HepG2 (cell line): ENCODE data around the gene AREL1. TPM values are rescaled to one million over a fixed set of nuclear protein-coding genes. Genes with fewer than 3 reads are reported as not detected.

Source experiments
- ATAC-seq: fragments of 200-7000 bp; cut with Tn5 transposase; 3 replicates; pipeline ENCODE4 v1.9.1; 2020; ENCODE audit warnings: mild to moderate bottlenecking, moderate library complexity
- BruUV-seq: library from RNA; stranded (reverse); fragments of 400-500 nt; replicated peaks from 2 replicates; lab custom pipeline; 2021; lab: Mats Ljungman, UMichigan
- CTCF ChIA-PET: fragments of 300-600 bp; formaldehyde crosslinking; extraction: SDS; loops from one replicate; lab custom pipeline; 2021; ENCODE audit warnings: low total read pairs, inconsistent platforms, low intra/inter-chr PET ratio; lab: Yijun Ruan, JAX
- POLR2A ChIA-PET: fragments of 350-600 bp; sonication (Branson Sonifier 250); formaldehyde crosslinking; loops from one replicate; lab custom pipeline; 2020; ENCODE audit warnings: antibody characterized with exemption, inconsistent platforms; lab: Yijun Ruan, JAX
- DNase-seq: peaks from one replicate; pipeline ENCODE4 v3.0.0-alpha.2; 2015; ENCODE audit warnings: low spot score
- FAIRE-seq: peaks from 3 replicates; lab custom pipeline; 2011; peaks lifted over from hg19 to GRCh38; lab: Jason Lieb, UNC
- H2AFZ ChIP-seq: one replicate; pipeline ENCODE4 v1.6.1; 2011; ENCODE audit warnings: low read length, inconsistent platforms
- H3K27ac ChIP-seq: fragments of 300-600 bp; 3 replicates; pipeline ENCODE4 v1.8.0; 2011; ENCODE audit warnings: mixed run types, mild to moderate bottlenecking, mixed read lengths, low read length, inconsistent platforms; ENCODE audit not compliant: insufficient read depth; ENCODE audit errors: extremely low read length
- H3K27me3 ChIP-seq, 2 experiments: fragments of 200-600 bp in 1 of 2; 2 replicates in 1 of 2; 3 replicates in 1 of 2; pipeline versions ENCODE4 v1.6.0 to v1.8.0; 2011; ENCODE audit warnings: low read length in 2 of 2, mild to moderate bottlenecking in 2 of 2, moderate library complexity in 2 of 2, inconsistent platforms in 1 of 2; ENCODE audit not compliant: insufficient read depth in 2 of 2, control insufficient read depth in 1 of 2
- H3K36me3 ChIP-seq, 2 experiments: fragments of 200-600 bp in 1 of 2; replicated peaks in 1 of 2; 2 replicates in 1 of 2; 3 replicates in 1 of 2; pipeline versions ENCODE4 v1.5.1 to v1.8.0; 2011; ENCODE audit warnings: low read length in 2 of 2, inconsistent platforms in 1 of 2; ENCODE audit not compliant: insufficient read depth in 2 of 2, control insufficient read depth in 1 of 2
- H3K4me1 ChIP-seq: 2 replicates; pipeline ENCODE4 v1.5.1; 2012; ENCODE audit warnings: low read length, inconsistent platforms; ENCODE audit not compliant: insufficient read depth
- H3K4me2 ChIP-seq: 2 replicates; pipeline ENCODE4 v1.6.0; 2011; ENCODE audit warnings: low read depth, low read length, inconsistent platforms
- H3K4me3 ChIP-seq, 3 experiments: fragments of 200-600 bp in 1 of 3; sonication (generic), shearing (Covaris generic) in 1 of 3; replicated peaks in 1 of 3; 2 replicates each; pipeline ENCODE4 v1.5.1; 2011 to 2016; ENCODE audit warnings: low read length in 3 of 3, inconsistent platforms in 2 of 3, low read depth in 2 of 3, mild to moderate bottlenecking in 2 of 3, control low read depth in 1 of 3, mixed read lengths in 1 of 3; ENCODE audit not compliant: insufficient read depth in 1 of 3
- H3K79me2 ChIP-seq: one replicate; pipeline ENCODE4 v1.6.1; 2011; ENCODE audit warnings: low read length, inconsistent platforms; ENCODE audit not compliant: insufficient read depth
- H3K9ac ChIP-seq: 2 replicates; pipeline ENCODE4 v1.6.0; 2011; ENCODE audit warnings: mild to moderate bottlenecking, low read depth, low read length, inconsistent platforms; ENCODE audit not compliant: insufficient read depth
- H3K9me3 ChIP-seq: 2 replicates; pipeline ENCODE4 v1.5.1; 2012; ENCODE audit warnings: mild to moderate bottlenecking, low read length
- H4K20me1 ChIP-seq: 2 replicates; pipeline ENCODE4 v1.6.0; 2011; ENCODE audit warnings: inconsistent platforms, mild to moderate bottlenecking, low read length, moderate library complexity; ENCODE audit not compliant: insufficient read depth
- KDM4B ChIP-seq: sonication (generic); formaldehyde crosslinking; IDR thresholded peaks from 2 replicates; pipeline ENCODE4 v1.4.0; 2020; ENCODE audit warnings: missing genetic modification reagents
- PRDM10 ChIP-seq: sonication (generic); formaldehyde crosslinking; IDR thresholded peaks from 2 replicates; pipeline ENCODE4 v1.4.0; 2020; ENCODE audit warnings: low read depth, missing genetic modification reagents
- ZNF687 ChIP-seq: sonication (generic); formaldehyde crosslinking; IDR thresholded peaks from 2 replicates; pipeline ENCODE4 v1.5.1; 2020; ENCODE audit warnings: mild to moderate bottlenecking, missing genetic modification reagents, moderate library complexity
- WGBS: methylation state at CpG from one replicate; pipeline ENCODE4 v1.1.6; 2017; ENCODE audit warnings: low lambda C conversion rate; 5-methylcytosine and 5-hydroxymethylcytosine counted together
- in situ Hi-C: cut with HindIII; loops from 2 replicates; pipeline ENCODE4 v1.10.0; 2017; ENCODE audit warnings: low pct_unique_long_range_greater_than_20kb; ENCODE audit not compliant: extremely low pct_ligation_motif_present
- intact Hi-C: fragments of 100-400 bp; cut with micrococcal nuclease; formaldehyde crosslinking; loops from one replicate; pipeline ENCODE4 v1.10.0; 2022; ENCODE audit not compliant: unreplicated experiment
- polyA plus RNA-seq, 8 experiments: library from polyadenylated mRNA; depleted of rRNA in 3 of 8; stranded (reverse) in 7 of 8; unstranded in 1 of 8; fragments of >200 nt; fragmentation: Illumina TruSeq in 4 of 8; extraction: Trizol in 4 of 8; gene quantifications; 2 replicates each; pipeline versions ENCODE4 v1.2.1 to v1.2.3, GENCODE V29; 2011 to 2016; ENCODE audit warnings: low read depth in 4 of 8, missing spikeins in 1 of 8, mixed read lengths in 1 of 8; ENCODE audit not compliant: insufficient read depth in 1 of 8
- total RNA-seq, 5 experiments: library from RNA; depleted of rRNA; stranded (reverse); fragments of >200 nt; fragmentation: Illumina TruSeq; extraction: Trizol; gene quantifications; 2 replicates each; pipeline ENCODE4 v1.2.3, GENCODE V29; 2016; ENCODE audit warnings: low read depth in 1 of 5

Gene AREL1
- total and polyA plus RNA-seq, 2 of the 13 experiments (the other 11 are each of a cell fraction or from before 2014, with no cell fraction given) = 21.3 to 25.4 TPM

GRCh38 chr14:74618078-74618952 lies 94.6 kb downstream of the AREL1 start (continued):
- peak; percentile 88 for TF ChIP-seq PRDM10 (CRISPR knock-in tag)

GRCh38 chr14:74616996-74617700 lies 95.7 kb downstream of the AREL1 start:
- H3K9me3 ChIP-seq = no peaks in the 10 kb centered on the region
- H3K4me2 ChIP-seq = peak overlapping the region; percentile 46
- intact Hi-C loops (no loop called here), in situ Hi-C loops (loop anchor here (25.0 kb wide), 1 partner anchor 170 kb away; no protein-coding TSS in a partner anchor)
- no peak for DNase-seq
- no peak overlapping the region for H3K27ac ChIP-seq
- H3K79me2 ChIP-seq = no peaks in the 10 kb centered on the region
- H3K36me3 ChIP-seq = no peaks in the 10 kb centered on the region
- H3K27me3 ChIP-seq = no peaks in the 10 kb centered on the region
- no peak overlapping the region for H2AFZ ChIP-seq
- 96% methylated on average over 6 of the region's 13 CpGs for WGBS
- POLR2A ChIA-PET = interaction anchor here (2.3 to 4.6 kb wide), 3 partner anchors 8 to 16 kb away, joined by 10 to 28 read pairs (median 14); no protein-coding TSS in a partner anchor
- H4K20me1 ChIP-seq = no peaks in the 10 kb centered on the region
- H3K4me3 ChIP-seq = no peak overlapping the region
- peak; percentile 36 for FAIRE-seq
- CTCF ChIA-PET = no interaction called here
- BruUV-seq = no TSS peak
- ATAC-seq = no peak
- TF ChIP-seq KDM4B (CRISPR knock-in tag) (no peak), ZNF687 (CRISPR knock-in tag) (0 out of 2 replicates have a peak, but pooled peaks have one; percentile 7)
- H3K4me1 ChIP-seq = peaks cover 67% of the 10 kb centered on the region
- H3K9ac ChIP-seq = no peak overlapping the region
